Astrocyte of the spinal cord (primary cell): Measurements from ENCODE around the gene KY.

Experiments
- DNase-seq: peaks from one replicate; pipeline ENCODE4 v3.0.0; 2011; ENCODE audit warnings: low read depth, low spot score
- H3K4me3 ChIP-seq: 2 replicates; pipeline ENCODE4 v1.5.1; 2011; ENCODE audit warnings: low read depth, mild to moderate bottlenecking, low read length, moderate library complexity
- in situ Hi-C: cut with HindIII; loops from 2 replicates; pipeline ENCODE4 v1.10.0; 2017; ENCODE audit warnings: low sequenced_read_pairs
- TF ChIP-seq, protein P1 (sequence below): IDR thresholded peaks from 2 replicates; pipeline ENCODE4 v1.5.1; 2012; ENCODE audit warnings: low read depth, mild to moderate bottlenecking, low read length, inconsistent platforms

Gene KY

DNA sequence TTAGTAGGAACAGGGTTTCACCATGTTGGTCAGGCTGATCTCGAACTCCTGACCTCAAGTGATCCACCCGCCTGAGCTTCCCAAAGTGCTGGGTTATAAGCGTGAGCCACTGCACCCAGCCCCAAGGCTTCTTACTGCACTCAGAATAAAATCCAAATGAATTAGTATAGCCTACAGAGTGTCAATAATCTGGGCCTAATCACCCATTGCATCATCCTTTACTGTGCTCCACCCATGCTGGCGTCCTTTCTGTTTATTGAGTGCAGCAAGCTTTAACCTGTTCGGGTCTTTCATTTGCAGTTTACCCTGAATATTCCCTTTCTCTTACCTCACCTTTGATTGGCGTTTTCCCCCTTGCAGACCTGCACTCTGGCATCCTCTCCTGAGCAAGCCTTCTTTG lies 87.2 kb downstream of the KY start:
- TF ChIP-seq, protein P1, sequence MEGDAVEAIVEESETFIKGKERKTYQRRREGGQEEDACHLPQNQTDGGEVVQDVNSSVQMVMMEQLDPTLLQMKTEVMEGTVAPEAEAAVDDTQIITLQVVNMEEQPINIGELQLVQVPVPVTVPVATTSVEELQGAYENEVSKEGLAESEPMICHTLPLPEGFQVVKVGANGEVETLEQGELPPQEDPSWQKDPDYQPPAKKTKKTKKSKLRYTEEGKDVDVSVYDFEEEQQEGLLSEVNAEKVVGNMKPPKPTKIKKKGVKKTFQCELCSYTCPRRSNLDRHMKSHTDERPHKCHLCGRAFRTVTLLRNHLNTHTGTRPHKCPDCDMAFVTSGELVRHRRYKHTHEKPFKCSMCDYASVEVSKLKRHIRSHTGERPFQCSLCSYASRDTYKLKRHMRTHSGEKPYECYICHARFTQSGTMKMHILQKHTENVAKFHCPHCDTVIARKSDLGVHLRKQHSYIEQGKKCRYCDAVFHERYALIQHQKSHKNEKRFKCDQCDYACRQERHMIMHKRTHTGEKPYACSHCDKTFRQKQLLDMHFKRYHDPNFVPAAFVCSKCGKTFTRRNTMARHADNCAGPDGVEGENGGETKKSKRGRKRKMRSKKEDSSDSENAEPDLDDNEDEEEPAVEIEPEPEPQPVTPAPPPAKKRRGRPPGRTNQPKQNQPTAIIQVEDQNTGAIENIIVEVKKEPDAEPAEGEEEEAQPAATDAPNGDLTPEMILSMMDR = no peak
- no peak overlapping the region for H3K4me3 ChIP-seq
- DNase-seq = no peak
- in situ Hi-C loops = no loop called here

DNA sequence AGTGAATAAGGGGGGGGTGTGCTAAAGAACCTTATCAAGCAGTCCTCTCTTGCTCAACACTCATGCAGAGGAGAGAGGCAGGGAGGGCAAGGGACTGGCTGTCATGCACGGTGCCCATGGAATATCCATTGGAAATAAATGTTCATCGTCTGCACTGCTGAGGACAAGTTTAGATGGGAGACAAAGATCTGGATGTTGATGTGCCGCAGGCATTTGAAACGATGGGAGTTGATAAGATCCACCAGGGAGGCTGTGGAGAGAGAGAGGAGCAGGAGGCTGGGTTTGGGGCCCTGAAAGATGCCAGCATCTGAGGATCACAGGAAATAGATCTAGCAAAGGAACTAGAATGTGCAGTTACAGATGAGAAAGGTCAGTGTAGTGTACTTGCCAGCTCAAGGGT lies 88.8 kb downstream of the KY start:
- in situ Hi-C loops = no loop called here
- TF ChIP-seq, protein P1 = no peak
- H3K4me3 ChIP-seq = no peak overlapping the region
- no peak for DNase-seq

DNA sequence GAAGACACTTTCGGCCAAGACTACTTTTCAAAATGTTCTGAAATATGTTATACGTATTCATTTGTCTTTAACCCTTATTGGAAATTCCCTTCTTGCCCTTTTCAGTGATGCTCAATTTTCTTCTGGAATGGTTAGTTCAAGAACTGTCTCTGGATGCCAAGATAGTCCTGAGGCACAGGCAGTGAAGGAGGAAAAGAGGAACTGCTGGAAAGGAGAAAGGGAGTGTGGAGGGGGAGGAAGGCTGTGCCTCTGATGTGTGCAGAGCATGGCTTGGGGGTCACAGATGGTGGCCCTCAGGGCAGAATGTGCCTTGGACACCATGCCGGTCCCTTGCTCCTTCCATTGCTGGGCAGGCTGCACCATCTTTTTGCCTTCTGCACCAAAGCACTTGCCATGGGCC lies 91.2 kb downstream of the KY start:
- TF ChIP-seq, protein P1 = no peak
- no peak for DNase-seq
- in situ Hi-C loops = no loop called here
- H3K4me3 ChIP-seq = no peak overlapping the region
